TTC549 (cell line): ENCODE data around the gene MLPH.
"Not testable (repeated sequence)": the region's sequence is repeated elsewhere in the genome, so short reads cannot be mapped to it uniquely, and the experiment has no call there.

ENCODE experiments used
- FAIRE-seq: peaks from 2 replicates; lab custom pipeline; 2012; peaks lifted over from hg19 to GRCh38; lab: Jason Lieb, UNC

The MLPH gene

DNA sequence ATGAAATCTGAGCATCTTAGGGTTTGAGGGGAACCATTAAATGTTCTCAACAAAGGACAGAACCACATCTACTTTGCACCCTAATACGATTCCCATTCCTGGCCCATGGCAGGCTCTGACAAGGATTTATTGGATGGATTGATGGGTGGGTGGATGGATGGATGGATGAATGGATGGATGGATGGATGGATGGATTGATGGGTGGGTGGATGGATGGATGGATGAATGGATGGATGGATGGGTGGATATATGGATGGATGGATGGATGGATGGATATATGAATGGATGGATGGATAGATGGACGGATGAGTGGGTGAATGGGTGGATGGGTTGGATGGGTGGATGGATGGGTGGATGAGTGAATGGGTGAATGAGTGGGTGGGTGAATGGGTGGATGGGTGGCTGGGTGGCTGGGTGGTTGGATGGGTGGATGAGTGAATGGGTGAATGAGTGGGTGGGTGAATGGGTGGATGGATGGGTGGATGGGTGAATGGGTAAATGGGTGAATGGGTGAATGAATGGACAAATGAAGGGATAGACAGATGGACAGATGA is 29.6 kb upstream of the MLPH start:
- FAIRE-seq = no peak

DNA sequence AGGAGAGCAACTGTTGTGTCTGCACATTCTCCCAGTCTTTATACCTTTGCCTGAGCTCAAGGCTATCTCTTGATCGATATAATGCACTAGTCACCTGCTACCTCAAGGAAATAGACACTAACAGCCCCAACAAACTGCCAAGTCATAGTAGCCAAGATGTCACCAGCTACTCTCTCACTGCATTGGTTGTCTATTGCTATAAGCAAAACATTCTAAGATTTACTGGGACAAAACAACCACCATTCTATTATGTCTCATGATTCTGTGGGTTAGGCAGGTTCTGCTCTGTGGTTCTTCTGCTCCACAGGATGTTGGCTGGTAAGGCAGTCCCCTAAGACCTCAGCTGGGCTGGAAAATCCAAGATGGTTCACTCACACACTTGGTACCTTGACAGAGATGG is 28.5 kb upstream of the MLPH start:
- FAIRE-seq = no peak

DNA sequence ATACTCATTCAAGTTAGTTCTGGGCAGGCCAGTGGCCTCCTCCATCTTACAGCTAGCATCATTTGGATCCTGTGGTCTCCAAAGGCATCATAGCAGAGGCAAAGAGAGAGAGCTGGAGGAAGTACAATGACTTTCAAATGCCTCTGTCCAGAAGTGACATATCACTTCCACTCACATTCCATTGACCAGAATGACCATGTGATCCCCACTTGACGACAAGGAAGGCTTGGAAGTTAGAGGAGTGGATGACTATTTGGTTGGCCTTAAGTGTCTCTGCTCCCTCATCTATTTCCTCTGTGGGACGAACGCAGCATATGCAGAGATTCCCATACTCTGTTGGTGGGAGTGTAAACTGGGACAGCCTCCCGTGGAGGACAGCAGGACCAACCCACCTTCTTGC is 27.8 kb upstream of the MLPH start:
- no peak for FAIRE-seq

DNA sequence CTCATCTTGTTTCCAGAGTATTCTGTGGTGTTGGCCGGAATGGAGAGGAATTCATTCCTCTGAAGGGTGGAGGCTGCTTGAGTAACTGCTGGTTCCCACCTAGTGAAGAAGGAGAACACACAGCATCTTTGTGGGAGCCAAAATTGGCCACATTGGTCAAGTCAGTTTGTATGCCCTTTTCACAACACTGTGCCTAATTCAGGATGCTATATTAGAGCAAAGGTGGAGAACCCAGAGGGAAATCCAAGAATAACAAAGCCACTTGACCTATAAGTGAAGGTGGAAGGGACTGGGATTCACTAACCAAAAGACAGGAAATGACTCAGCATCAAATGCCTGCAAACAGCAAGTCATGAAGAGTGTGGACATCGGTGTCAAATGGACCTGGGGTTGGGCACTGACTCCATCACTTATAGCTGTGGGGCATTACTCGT is 27.3 kb upstream of the MLPH start:
- FAIRE-seq = no peak

DNA sequence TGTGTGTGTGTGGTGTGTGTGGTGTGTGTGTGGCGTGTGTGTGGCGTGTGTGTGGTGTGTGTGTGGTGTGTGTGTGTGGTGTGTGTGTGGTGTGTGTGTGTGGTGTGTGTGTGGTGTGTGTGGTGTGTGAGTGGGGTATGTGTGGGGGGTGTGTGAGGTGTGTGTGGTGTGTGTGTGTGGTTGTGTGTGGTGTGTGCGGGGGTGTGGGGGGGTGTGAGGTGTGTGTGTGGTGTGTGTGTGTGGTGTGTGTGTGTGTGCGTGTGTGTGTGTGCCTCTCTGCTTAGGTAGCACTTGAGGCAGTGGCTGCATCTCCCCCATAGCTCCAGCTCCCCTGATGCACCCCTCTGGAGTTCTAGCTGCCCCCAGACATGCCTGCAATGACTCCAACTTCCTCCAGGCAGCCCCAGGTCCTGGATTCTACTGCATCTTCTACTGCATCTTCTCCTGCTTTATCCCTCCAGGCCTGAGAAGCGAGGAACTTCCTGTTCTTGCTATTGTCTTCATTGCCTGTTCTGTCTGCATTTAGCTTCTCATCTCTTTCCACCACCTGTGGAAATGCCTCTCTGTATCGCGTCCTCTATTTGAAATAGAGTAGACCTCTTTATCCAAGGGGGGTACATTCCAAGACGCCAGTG is 22.2 kb upstream of the MLPH start:
- FAIRE-seq = no peak

DNA sequence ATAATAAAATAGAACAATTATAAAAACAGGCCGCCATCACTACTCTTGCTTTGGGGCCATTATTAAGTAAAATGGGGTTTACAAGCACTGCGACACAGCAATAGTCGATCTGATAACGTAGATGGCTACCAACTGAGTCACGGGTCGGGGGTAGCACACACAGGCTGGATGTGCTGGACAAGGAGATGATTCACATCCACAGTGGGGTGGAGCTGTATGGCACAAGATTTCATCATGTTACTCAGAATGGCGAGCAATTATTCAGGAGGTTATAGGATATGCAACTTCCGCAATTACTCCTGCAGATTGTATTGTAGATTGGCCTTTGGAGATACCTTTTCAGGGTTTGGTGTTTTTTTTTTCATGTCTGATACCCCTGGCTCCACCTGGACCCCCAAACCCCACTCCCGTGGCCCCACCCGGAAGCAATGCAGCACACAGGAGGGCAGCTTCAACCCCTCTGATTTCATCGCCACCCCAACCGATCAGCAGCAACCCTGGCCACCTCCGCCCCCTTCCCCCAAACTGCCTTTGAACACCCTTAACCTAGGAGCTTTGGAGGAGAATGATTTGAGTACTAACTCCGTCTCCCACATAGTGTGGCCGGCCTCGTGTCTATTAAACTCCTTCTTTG is 21.4 kb upstream of the MLPH start:
- FAIRE-seq = no peak

DNA sequence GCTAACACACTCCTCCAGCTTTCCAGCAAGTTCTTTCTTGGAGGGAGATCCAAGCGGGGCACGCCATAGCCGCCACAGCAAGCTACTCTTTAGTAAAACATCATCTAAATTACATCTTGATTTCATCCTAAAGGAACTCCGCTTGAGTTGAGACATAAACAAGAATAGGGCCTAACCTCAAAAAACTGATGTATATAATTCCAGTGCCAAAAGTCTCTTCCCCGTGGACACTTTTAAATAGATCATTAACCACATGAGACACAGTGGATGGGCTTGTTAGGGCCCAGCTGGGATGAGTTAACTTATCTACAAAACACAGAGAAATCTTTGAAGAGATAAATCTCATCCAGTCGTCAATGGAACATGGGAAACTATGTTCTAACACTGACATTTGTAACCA is 20.8 kb upstream of the MLPH start:
- FAIRE-seq = no peak

DNA sequence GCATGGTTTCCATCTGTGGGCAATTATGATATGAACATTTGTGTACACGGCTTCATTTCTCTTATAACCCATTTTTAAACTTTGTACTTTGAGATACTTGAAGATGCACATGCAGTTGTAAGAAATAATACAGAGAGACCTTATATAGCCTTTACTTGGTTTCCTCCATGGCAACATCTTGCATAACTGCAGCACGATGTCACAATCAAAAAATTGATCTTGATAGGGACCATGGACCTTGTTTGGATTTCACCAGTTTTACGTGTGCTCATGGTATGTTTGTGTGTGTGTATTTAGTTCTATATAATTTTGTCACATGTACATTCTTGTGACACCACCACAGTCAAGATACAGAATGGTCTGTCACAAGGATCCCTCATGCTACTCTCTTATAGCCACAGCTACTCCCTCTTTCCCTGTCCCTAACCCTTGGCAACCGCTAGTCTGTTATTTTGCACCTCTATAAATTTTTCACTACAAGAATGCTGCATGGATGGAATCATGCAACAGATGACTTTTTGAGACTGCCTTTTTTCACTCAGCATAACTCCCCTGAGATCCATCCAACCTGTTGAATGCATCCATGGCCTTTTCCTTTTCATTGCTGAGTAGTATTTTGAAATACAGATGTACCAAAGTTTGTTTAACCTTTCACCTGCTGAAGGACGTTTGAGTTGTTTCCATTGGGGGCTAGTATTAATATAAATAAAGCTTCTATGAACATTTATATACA is 19.4 kb upstream of the MLPH start:
- no peak for FAIRE-seq

DNA sequence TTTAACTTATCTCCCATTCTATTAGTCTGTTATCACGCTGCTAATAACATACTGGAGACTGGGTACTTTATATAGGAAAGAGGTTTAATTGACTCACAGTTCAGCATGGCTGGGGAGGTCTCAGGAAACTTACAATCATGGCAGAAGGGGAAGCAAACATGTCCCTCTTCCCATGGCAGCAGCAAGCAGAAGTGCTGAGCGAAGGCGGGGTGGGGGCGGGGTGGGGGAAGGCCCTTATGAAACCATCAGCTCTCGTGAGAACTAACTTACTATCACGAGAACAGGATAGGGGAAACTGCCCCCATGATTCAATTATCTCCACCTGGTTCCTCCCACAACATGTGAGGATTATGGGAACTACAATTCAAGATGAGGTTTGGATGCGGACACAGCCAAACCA is 17.6 kb upstream of the MLPH start:
- not testable (repeated sequence) for FAIRE-seq

DNA sequence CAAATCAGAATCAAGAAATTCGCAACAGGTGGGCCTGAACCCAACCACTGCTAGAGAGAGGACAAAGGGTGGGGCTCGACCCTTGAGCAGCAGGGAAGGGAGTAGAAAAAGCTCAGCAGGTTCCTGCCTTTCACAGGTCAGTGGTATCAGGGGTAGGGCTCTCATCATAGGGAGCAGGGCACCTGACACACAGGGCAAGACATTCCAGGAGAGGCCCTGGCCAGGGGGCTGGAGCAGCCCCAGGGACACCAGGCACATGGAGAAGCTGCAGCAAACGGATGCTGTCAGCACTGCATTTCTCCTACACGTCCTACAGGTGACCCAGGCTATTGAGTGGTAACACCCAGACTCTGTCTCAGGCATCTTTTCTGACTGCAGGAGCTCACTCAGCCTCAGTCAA is 17.2 kb upstream of the MLPH start:
- FAIRE-seq = no peak

DNA sequence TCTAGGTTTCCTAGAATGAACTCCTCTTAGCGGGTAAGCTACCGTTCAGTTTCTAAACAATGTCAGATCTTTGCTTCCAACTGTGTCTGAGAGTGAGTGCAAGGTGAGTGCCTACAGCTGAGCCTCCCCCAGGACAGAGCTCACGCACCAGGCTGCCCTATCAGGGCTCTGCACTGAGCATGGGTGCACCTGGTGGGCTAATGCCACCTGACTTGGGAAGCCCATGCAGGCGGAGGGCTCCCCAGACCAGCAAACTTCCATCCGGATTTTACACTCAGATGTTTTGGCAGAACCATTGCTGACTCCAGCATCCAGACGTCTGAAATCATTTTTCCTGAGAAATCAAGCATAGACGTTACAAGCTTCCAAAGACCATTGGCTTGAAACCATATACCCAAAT is 16.1 kb upstream of the MLPH start:
- FAIRE-seq = no peak

DNA sequence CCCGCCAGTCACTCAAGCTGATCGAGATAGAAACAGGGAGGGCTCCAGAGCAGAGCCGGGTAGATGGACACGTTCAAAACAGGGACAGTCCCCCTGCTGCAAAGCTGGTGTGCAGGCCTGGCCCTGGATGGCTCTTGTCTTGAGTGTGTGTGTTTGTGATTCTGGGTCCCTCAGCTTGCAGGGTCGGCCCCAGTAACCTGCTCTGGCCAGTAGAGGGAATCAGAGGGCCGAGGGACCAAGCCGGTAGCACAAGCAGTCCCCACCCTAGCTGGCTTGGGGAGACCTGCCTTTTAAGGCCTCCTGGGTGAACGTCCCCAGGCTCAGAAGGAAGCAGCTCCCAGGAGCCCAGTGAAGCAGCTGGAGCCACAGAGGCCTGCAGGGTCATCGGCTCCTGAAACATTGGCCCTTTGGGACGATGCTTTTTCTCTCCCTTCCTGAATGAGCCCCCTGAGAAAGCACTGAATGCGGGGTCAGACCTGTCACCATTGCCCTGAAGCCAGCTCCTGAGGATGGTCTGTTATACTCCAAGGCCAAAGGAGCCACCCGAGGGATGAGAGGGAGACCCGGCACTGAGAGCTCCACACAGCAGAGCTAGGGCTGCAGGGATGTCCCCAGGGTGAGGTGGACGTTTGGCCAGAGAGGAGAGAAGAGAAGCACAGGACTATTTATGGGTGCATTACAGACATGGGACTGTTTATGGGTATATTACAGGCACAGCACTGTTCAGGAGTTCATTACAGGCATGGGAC is 15.4 kb upstream of the MLPH start:
- FAIRE-seq = no peak

DNA sequence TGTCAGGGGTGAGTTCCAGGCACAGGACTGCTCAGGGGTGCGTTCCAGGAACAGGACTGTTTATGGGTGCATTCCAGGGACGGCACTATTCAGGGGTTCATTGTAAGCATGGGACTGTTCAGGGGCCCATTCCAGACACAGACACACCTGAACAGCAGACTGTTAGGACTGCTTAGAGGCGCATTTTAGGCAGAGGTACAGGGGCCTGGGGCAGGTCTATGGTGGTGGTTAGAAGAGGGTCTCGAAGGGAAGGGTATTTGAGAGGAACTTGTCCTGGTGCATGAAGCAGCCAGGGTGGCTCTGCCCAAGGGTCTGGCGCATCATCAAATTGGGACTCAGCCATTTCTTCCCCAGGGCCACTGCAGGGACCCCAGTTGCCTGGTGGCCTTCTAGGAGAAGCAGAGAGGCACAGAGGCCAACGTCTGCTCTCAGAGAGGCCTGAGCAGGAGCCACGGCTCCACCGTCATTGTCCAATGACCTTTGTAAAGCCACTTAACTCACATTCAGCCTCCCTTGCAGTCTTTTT is 14.8 kb upstream of the MLPH start:
- no peak for FAIRE-seq

DNA sequence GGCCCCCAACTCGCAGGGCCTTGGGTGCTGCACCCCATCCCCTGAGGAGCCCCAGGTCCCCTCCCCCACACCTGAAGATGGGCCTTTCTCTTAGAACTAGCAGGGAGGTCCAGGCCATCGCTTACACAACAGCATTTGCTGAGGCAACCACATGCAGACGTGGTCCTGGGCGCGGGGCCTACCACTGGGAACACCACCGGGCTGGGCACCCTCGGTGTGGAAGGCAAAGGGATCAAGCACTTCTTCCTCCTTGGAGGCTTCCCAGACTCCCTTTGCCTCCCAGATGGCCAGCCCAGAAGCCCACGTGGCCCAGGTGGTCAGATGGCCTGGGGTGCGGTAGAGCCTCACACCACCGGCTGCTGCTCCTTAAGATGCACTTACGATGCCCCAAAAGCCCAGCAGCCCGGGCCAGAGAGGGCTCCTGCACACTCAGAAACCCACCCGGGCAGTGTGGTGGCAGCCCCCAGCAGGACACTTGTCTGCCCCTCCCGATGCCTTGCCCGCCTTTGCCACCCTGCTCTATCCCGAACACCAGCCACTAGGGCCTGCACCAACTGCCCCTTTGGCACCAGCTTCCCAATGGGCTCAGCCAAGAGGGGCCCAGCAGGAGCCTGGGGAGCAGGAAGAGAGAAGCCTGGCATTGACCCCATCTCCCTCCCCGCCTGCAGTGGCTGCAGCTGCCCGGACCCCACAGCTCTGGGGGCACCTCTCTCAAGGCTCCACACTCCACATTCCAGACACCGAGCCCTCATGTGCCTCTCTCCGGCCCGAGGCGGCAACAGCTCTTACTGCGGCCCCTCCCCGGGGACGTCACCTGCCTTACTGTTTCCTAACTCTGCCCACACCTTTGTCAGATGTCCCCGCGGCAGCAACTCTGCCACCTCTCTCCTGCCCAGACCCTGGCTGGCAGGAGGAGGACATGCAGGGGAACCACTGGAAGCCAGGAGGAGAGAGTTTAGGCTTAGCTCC is 13.9 kb upstream of the MLPH start:
- no peak for FAIRE-seq

DNA sequence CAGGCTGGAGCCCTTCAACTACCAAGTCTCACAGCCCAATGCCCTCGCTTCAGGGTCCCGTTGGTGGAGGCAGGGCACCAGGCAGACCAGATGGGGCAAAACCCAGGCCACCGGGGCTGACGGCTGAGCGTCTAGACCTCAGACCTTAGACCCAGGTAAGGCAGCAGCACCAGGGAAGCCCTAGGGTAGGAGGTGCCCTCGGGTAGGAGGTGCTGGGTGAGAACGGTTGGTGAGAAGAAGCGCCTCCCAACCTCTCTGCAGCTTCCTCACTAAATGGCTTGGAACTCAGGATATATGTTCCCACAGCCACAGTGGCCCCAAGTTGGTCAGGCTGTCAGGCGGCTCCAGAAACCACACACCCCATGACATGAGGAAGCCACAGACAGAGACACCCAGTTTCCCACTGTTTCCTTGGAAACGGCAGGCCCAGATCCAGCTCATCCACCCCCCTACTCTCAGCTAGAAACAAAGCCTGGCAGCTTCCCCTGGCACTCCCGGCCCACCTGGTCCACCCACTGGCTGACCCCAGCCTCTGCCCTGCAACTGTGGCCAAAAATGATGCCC is 13.1 kb upstream of the MLPH start:
- no peak for FAIRE-seq

DNA sequence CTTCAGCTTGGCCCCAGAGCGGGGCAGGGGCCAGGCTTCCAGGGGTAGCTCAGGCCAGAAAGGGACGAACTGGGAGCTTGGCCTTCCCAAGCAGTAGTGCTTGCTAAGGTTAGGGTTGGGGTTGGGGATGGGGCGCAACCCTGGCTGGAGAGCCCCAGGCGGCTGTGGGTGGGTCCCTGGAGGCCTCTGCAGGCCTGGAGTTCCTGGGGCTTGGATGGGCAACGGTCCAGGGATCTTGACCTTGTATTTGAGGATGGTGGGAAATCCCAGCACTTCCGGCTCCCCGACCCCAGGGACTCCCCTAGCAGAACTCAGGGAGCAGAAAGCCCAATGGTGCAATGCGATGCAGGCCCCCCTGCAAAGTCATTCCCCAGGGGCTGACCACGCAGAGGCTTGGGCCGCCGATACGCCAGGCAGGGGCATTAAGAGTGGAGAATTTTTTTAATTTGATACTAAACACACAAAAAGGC is 12.6 kb upstream of the MLPH start:
- FAIRE-seq = no peak

DNA sequence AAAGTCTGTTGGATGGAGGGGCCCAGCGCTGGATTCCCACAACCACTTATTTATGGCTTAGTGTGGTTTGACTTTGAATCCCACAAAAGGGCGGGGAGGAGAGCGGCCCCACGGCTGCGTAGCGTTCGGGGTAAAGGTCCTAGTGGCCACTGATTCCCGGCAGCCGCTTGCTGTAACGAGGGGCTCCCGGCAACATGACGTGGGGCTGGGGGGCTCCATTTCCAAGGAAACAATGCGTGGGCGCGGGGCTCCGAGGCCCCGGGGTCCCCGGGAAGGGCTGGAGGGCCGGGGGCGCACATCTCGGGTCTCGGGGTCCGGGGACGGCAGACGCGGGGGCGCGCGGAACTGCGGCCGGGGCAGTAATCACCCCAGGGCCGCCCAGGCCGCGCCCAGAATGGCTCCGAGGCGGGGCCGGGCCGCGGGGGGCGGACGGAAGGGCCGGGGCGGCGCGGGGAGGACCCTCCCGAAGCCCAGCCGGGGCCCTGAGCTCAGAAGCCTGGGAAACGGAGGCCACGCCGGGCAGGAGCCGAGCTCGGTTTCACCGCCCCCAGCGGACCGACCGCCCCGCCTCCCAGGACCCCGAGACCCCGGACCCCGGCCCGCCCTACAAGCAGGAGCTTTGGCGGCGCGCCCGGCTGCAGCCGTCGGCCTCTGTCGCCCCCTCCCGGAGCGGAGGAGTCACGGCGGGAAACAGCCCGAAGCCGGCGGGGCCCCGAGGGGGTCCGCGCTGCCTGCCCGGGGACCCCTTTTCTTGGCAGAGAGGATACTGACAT is 11.9 kb upstream of the MLPH start:
- no peak for FAIRE-seq

DNA sequence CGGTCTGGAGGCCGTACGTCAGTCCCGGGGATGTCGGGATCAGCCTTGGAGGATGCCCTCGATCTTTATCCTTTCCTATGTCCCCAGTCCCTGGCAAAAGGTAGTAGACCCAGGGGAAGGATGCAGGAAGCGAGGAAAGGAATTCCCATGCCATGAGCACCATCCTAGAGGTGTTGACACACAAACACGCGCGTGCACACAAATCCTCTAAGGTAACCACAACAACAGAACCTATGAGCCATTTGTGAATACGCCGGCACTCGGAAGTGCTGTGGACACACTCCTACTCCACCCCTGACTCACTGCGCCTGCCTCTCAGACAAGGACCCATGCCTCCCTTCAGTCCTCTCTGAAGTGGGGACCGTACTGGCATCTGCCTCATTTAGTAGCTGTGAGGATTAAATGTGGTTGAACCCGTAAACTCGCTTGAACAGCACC is 11.3 kb upstream of the MLPH start:
- no peak for FAIRE-seq

DNA sequence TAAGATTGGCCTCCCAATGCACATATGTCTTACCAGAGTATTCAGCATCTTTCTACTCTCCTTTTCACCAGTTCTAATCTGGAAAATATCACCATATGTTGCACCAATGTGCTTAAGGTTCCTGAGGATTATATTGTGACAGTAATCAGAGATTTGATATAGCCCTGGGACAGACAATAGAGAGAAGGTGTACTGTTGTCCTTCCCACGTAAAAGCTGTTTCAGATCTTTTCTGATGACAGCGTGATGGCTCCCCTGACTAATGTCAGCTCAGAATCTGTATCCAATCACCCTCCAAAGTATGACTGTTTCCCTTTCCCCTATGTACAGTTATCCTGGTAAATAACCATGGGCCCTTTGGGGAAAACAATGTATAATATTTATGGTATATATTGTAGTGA is 9.0 kb upstream of the MLPH start:
- no peak for FAIRE-seq

DNA sequence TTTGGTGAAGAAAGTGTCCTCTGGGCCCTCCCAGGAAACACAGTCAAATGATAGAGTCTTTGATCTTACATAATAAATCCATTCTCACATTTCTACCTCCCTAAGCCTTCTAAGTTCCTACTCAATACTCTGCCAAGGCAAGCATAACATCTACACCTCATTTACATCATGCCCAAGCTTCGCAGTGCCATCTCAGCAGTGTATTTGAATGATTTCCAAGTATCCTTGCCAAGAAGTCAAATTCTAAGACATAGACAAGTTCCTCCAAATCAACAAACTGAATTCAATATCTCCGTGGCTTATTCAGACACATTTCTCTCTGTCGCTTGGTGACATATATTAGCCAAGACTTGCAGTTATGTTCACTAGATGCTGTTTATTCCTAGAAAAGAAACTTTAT is 8.1 kb upstream of the MLPH start:
- FAIRE-seq = no peak
